ENCODE measurements around the gene SOBP. TPM values are rescaled to one million over a fixed set of nuclear protein-coding genes. Genes with fewer than 3 reads are reported as not detected.

The SOBP gene
- total and polyA plus RNA-seq, 9 donors = 8.7 to 31.3 (median 25.8) TPM

- peaks cover 9% of the 10 kb centered on the region for H3K4me1 ChIP-seq (ENCODE audit: insufficient read depth)
- H3K4me3 ChIP-seq = no peak overlapping the region
- no peak for DNase-seq
- no peaks in the 10 kb centered on the region for H3K27me3 ChIP-seq
- 81 to 85% (median 84%) methylated on average over 5 of the region's 5 CpGs for WGBS, 3 donors
- H3K9me3 ChIP-seq = no peaks in the 10 kb centered on the region
- H3K27ac ChIP-seq = no peak overlapping the region
- intact Hi-C loops (cut with DNase I) = no loop called here
- TF ChIP-seq EP300 (IDR thresholded peaks at IDR 0.05) (no peak), POLR2A (IDR thresholded peaks at IDR 0.05) (no peak)
- TF ChIP-seq, protein P1, sequence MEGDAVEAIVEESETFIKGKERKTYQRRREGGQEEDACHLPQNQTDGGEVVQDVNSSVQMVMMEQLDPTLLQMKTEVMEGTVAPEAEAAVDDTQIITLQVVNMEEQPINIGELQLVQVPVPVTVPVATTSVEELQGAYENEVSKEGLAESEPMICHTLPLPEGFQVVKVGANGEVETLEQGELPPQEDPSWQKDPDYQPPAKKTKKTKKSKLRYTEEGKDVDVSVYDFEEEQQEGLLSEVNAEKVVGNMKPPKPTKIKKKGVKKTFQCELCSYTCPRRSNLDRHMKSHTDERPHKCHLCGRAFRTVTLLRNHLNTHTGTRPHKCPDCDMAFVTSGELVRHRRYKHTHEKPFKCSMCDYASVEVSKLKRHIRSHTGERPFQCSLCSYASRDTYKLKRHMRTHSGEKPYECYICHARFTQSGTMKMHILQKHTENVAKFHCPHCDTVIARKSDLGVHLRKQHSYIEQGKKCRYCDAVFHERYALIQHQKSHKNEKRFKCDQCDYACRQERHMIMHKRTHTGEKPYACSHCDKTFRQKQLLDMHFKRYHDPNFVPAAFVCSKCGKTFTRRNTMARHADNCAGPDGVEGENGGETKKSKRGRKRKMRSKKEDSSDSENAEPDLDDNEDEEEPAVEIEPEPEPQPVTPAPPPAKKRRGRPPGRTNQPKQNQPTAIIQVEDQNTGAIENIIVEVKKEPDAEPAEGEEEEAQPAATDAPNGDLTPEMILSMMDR (IDR thresholded peaks at IDR 0.05) = no peak
- H3K36me3 ChIP-seq = no peaks in the 10 kb centered on the region
These were observed 136.7 kb downstream of the SOBP start for GRCh38 chr6:107626645-107627044.

- H3K4me3 ChIP-seq = no peak overlapping the region
- no peaks in the 10 kb centered on the region for H3K27me3 ChIP-seq
- H3K27ac ChIP-seq = no peak overlapping the region
- intact Hi-C loops (cut with DNase I) = no loop called here
- TF ChIP-seq POLR2A (IDR thresholded peaks at IDR 0.05) (no peak), EP300 (IDR thresholded peaks at IDR 0.05) (no peak)
- TF ChIP-seq, protein P1 (IDR thresholded peaks at IDR 0.05) = no peak
- peaks cover 9% of the 10 kb centered on the region for H3K4me1 ChIP-seq (ENCODE audit: insufficient read depth)
- WGBS, 3 donors = 88 to 94% (median 92%) methylated on average over 4 of the region's 4 CpGs
- no peak for DNase-seq
- no peaks in the 10 kb centered on the region for H3K9me3 ChIP-seq
- H3K36me3 ChIP-seq = no peaks in the 10 kb centered on the region
These were observed 138.1 kb downstream of the SOBP start for GRCh38 chr6:107627969-107628368.

- WGBS, 3 donors = 31 to 50% (median 33%) methylated on average over 3 of the region's 3 CpGs
- intact Hi-C loops (cut with DNase I) = no loop called here
- DNase-seq = no peak
- Histone ChIP-seq H3K4me3 (no peak overlapping the region), H3K9me3 (no peaks in the 10 kb centered on the region), H3K27me3 (no peaks in the 10 kb centered on the region), H3K36me3 (no peaks in the 10 kb centered on the region), H3K27ac (no peak overlapping the region), H3K4me1 (ENCODE audit: insufficient read depth) (peaks cover 9% of the 10 kb centered on the region)
- TF ChIP-seq POLR2A (IDR thresholded peaks at IDR 0.05) = no peak
- TF ChIP-seq, protein P1 (IDR thresholded peaks at IDR 0.05) = no peak
- TF ChIP-seq EP300 (IDR thresholded peaks at IDR 0.05) = no peak
These were observed 139.0 kb downstream of the SOBP start for GRCh38 chr6:107628878-107629277.

- WGBS, 3 donors = 73 to 83% (median 80%) methylated on average over 6 of the region's 6 CpGs
- DNase-seq = no peak
- intact Hi-C loops (cut with DNase I) = no loop called here
- H3K27me3 ChIP-seq = no peaks in the 10 kb centered on the region
- H3K27ac ChIP-seq = no peak overlapping the region
- peaks cover 9% of the 10 kb centered on the region for H3K4me1 ChIP-seq (ENCODE audit: insufficient read depth)
- H3K36me3 ChIP-seq = no peaks in the 10 kb centered on the region
- TF ChIP-seq POLR2A (IDR thresholded peaks at IDR 0.05) = no peak
- TF ChIP-seq, protein P1 (IDR thresholded peaks at IDR 0.05) = no peak
- no peak for TF ChIP-seq EP300 (IDR thresholded peaks at IDR 0.05)
- no peak overlapping the region for H3K4me3 ChIP-seq
- H3K9me3 ChIP-seq = no peaks in the 10 kb centered on the region
These were observed 139.7 kb downstream of the SOBP start for GRCh38 chr6:107629548-107630129.
